ENCODE measurements around the gene KIAA1217.

KIAA1217 gene

GRCh38 chr10:24374134-24374915 lies 165.4 kb downstream of the KIAA1217 start:
- no peak for DNase-seq (ENCODE audit: low spot score)

- no peak for DNase-seq (ENCODE audit: low spot score)
Measured at GRCh38 chr10:24375510-24375909, 166.6 kb downstream of the KIAA1217 start.

DNA sequence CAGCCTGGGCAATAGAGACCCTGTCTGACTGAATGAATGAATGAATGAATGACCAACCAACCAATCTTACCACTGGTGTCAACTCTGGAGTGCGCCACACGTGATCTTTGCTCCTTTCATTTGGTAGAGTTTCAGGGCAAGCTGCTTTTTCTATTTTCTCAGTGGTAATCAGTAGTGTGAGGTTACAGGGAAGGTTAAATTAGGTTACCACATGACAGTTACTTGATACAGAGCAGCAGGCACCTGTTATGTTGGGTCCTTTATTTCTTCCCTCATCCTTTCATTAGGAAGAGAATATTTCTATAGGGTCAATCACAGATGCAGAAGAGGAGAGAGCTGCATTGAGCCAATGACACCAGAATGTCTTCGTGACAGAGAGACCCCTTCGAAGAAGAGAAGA lies 167.8 kb downstream of the KIAA1217 start:
- DNase-seq (ENCODE audit: low spot score), result no peak

GRCh38 chr10:24378126-24378920 lies 169.4 kb downstream of the KIAA1217 start:
- no peak for DNase-seq (ENCODE audit: low spot score)

DNA sequence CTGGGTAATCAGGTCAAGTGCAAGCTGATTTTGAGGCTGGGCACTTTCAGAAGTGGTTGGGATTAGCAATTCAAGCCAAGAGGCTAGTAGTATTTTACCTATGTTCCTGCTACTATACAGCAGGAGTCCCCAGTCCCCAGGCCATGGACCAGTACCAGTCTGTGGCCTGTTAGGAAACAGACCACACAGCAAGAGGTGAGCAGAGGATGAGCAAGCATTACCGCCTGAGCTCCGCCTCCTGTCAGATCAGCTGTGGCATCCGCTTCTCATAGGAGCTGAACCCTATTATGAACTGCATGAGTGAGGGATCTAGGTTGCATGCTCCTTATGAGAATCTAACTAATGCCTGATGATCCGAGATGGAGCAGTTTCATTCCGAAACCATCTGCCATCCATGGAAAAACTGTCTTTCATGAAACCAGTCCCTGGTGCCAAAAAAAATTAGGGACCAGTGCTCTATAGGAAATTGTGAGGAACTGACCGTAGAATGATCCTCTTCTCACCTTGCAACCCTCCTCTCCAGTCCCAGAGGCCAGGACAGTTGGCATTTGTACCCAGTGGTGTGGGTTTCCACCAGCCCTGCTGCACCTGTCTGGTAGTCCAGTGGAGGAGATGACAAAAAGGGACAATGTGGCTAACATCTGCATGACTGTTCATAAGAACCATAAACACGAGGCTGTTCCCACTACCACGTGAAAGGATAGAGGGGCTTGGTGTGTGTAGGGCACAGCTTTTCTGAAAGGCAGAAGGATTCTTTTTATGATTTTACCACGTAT lies 172.5 kb downstream of the KIAA1217 start:
- DNase-seq (ENCODE audit: low spot score), result no peak

GRCh38 chr10:24382045-24382444 lies 173.1 kb downstream of the KIAA1217 start:
- DNase-seq (ENCODE audit: low spot score), result no peak

DNA sequence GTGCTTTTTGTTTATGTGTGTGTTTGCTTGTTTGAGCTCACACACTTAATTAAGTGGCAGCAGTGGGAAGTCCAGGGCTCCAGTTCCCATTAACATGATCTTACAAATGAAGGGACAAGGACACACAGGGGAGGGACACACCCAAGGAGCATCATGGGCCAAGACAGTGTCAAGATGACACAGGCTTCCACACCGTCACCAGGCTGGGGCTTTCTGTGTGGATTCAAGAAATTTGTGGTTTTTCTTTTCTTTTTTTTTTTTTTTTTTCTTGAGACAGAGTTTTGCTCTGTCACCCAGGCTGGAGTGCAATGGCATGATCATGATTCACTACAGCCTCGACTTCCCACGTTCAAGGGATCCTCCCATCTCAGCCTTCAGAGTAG lies 173.6 kb downstream of the KIAA1217 start:
- DNase-seq (ENCODE audit: low spot score), result no peak

GRCh38 chr10:24382979-24383663 lies 174.2 kb downstream of the KIAA1217 start:
- DNase-seq (ENCODE audit: low spot score), result no peak

- DNase-seq (ENCODE audit: low spot score), result no peak
Measured at GRCh38 chr10:24383681-24384106, 174.8 kb downstream of the KIAA1217 start.

DNA sequence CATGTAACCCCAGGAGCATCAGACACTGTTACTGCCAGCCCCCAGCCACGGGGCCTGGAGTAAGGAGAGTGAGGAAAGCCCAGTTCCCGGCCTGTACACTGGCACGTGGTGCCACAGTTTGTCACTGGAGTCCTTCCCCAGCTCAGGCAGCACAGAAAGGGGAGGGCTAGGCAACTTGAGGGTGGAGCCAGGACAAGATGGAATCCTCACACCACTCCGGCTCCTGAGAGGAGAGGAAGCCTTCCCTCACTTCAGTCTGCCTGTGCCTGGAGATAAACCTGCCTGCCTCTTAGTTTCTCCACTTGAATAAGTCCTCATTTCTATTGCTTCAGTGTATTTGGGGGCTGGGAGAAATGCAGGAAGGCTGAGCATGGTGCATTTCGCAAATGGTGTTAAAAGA lies 176.0 kb downstream of the KIAA1217 start:
- DNase-seq (ENCODE audit: low spot score), result no peak

DNA sequence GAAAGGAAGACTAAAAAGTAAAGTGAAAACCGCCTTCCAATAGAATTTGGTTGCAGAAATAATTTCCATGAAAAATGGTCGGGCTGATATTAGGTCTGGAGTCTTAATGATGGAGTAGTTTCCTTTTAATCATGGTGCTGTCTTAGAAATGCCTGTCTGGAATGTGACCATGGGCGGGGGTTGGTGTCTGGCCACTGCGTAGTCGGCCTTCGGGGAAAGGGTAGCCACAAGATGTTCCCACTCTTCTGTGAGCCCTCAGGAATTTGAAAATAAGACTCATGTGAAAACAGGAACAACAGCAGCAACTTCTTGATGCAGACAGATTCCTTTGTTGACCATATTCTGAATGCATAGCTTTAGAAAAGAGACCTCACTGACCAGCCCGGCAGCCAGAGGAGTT lies 176.8 kb downstream of the KIAA1217 start:
- no peak for DNase-seq (ENCODE audit: low spot score)

DNA sequence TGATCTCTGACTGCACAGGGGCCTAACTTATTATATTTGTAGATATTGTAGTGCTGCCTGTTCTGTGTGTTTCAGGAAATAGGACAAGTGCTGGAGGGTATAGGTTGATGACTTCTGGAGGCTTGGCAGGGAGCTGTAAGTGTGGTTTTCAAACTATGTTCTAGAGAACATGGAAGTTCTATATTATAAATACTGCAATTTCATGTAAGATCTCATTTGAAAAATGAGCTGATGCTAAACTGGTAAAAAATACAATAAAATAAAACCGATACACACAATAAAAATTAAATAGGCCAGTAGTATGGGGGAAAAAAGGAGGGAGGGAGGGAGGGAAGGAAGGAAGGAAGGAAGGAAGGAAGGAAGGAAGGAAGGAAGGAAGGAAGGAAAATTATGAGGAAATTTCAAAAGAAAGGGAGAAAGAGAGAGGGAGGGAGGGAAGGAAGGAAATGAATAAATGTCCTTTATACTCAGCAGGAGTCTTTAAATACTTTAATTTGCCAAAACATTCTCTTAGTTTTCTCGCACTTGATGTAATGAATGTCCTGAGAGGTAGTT lies 181.3 kb downstream of the KIAA1217 start:
- no peak for DNase-seq (ENCODE audit: low spot score)

- no peak for DNase-seq (ENCODE audit: low spot score)
Measured at GRCh38 chr10:24390746-24391145, 181.8 kb downstream of the KIAA1217 start.

DNA sequence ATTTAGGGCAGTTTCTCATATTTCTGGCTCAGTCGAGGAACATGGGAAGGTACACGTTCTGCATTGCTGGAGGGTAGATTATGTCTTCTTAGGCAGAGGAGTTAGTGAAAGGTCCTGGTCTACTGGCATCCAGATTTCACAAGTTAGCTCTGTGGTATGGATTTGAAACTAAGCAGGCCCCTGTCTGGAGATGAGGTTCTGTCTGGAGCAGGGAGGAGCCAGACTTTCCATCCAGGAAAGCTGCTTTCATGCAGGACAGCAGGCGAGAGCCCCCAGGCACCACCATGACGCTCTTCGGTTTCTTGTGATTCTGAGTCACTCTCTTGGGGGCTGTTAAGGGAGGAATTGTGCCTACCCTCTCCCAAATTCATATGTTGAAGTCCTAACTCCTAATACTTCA lies 184.3 kb downstream of the KIAA1217 start:
- DNase-seq (ENCODE audit: low spot score), result no peak

- no peak for DNase-seq (ENCODE audit: low spot score)
Measured at GRCh38 chr10:24394461-24395190, 185.7 kb downstream of the KIAA1217 start.

DNA sequence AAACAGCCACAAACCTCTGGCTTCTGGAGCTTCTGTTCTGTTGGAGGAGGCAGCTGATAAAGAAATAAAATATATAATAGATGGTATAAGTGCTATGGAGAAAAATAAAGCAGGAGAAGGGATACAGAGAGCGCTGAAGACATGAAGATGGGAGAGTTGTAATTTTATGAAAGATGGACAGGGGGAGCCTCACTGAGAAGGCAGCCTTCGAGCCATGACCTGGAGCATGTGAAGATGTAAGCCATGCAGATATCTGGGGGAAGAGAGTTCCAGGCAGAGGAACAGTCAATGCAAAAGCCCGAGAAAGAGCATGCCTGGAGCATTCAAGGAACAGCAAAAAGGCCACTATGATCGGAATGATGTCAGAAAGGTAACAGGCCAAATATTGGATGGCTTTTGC lies 187.5 kb downstream of the KIAA1217 start:
- no peak for DNase-seq (ENCODE audit: low spot score)

GRCh38 chr10:24397662-24398061 lies 188.7 kb downstream of the KIAA1217 start:
- no peak for DNase-seq (ENCODE audit: low spot score)

GRCh38 chr10:24404567-24404966 lies 195.6 kb downstream of the KIAA1217 start:
- DNase-seq (ENCODE audit: low spot score), result no peak

DNA sequence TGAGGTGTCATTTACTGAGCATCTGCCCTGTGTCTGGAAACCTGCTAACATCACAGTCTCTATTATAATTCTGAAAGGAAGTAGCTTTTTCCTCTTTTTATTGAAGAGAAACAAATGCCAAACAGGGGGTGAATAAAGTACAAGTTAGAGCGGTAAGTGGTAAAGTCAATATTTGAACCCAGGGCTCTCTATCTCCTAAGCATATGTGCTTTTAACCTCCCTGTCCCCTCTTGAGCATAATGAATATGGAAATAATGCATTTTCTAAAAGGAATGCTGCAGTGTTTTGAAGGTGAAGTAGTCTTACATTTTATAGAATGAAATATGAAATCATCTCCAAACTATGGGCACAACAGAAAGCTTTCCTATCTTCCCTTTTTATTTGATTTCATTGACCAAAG lies 196.7 kb downstream of the KIAA1217 start:
- DNase-seq (ENCODE audit: low spot score), result no peak

DNA sequence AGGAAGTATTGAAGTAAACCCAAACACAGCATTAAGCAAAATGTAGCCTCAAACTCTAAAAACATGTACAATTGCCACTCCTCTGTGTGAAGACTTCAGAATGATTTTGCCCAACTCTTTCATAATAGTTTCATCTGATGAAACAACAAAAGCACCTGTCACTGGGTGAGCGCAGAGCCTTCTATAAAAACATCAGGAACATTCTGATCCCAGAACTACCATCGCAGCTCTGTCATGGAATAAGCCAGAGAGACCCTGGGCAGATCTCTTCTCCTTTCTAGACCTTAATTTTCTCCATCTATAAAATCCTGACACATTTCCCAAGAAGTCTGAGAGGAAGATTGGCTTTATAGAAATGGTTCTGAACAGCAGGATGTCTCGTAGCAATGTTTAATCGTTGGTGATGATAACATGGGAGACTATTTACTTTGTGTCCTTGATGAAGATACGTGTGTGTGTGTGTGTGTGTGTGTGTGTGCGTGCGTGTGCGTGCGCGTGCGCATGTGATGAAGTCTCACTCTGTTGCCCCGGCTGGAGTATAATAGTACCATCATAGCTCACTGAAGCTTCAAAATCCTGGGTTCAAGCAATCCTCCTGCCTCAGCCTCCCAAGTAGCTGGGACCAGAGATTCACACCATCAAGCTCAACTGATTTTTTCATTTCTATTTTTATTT lies 198.0 kb downstream of the KIAA1217 start:
- DNase-seq (ENCODE audit: low spot score), result no peak

All from hematopoietic multipotent progenitor cell treated with erythropoietin and hydrocortisone succinate and interleukin-3 and kit ligand, for 17 days (in vitro differentiated cells).